CD4-positive, alpha-beta T cell (primary cell): ENCODE measurements around the gene CHD9. TPM values are rescaled to one million over a fixed set of nuclear protein-coding genes. Genes with fewer than 3 reads are reported as not detected.

Experiments used
- ATAC-seq: fragments of 200-7000 bp; cut with Tn5 transposase; one replicate; pipeline ENCODE4 v1.10.0; 2022; ENCODE audit warnings: mild to moderate bottlenecking; ENCODE audit not compliant: poor library complexity
- CTCF ChIA-PET: fragments of 350-600 bp; sonication (Branson Sonifier 250); formaldehyde crosslinking; loops from one replicate; lab custom pipeline; 2021; ENCODE audit warnings: antibody characterized with exemption, inconsistent platforms; lab: Charles Lee
- POLR2A ChIA-PET: fragments of 350-600 bp; sonication (Branson Sonifier 250); formaldehyde crosslinking; loops from one replicate; lab custom pipeline; 2021; ENCODE audit warnings: antibody characterized with exemption, inconsistent platforms; lab: Charles Lee
- DNase-seq, 14 experiments: peaks; one replicate each; pipeline ENCODE4 v3.0.0-alpha.2; 2013 to 2020; ENCODE audit warnings: mixed read lengths in 2 of 14
- H3K27ac ChIP-seq, 2 donors: one replicate each; pipeline versions ENCODE4 v1.5.1 to v1.7.0; 2013; ENCODE audit warnings: low read length in 2 of 2, low read depth in 1 of 2, mild to moderate bottlenecking in 1 of 2
- H3K27me3 ChIP-seq, 2 experiments: 1 replicate in 1 of 2; 2 replicates in 1 of 2; pipeline versions ENCODE4 v1.6.1 to v1.7.0; 2013; ENCODE audit warnings: low read length in 2 of 2, control low read depth in 1 of 2, mild to moderate bottlenecking in 1 of 2, moderate library complexity in 1 of 2; ENCODE audit not compliant: insufficient read depth in 2 of 2, control insufficient read depth in 1 of 2
- H3K36me3 ChIP-seq: one replicate; pipeline ENCODE4 v1.6.1; 2013; ENCODE audit warnings: low read length, control low read depth; ENCODE audit not compliant: insufficient read depth
- H3K4me1 ChIP-seq: one replicate; pipeline ENCODE4 v1.6.1; 2013; ENCODE audit warnings: low read length, control low read depth; ENCODE audit not compliant: insufficient read depth
- H3K4me3 ChIP-seq: one replicate; pipeline ENCODE4 v1.5.1; 2013; ENCODE audit warnings: mild to moderate bottlenecking, low read length, moderate library complexity
- H3K9me3 ChIP-seq, 2 experiments: 1 replicate in 1 of 2; 2 replicates in 1 of 2; pipeline versions ENCODE4 v1.6.1 to v1.7.0; 2013; ENCODE audit warnings: low read length in 2 of 2, mild to moderate bottlenecking in 2 of 2, control low read depth in 1 of 2, moderate library complexity in 1 of 2; ENCODE audit not compliant: control insufficient read depth in 1 of 2, insufficient read depth in 1 of 2
- H3K27ac Mint-ChIP-seq: one replicate; pipeline ENCODE4 v1.8.0; 2020; ENCODE audit warnings: mixed read lengths
- H3K27me3 Mint-ChIP-seq: one replicate; pipeline ENCODE4 v1.8.0; 2021; ENCODE audit warnings: mixed read lengths
- H3K36me3 Mint-ChIP-seq: one replicate; pipeline ENCODE4 v1.8.0; 2021; ENCODE audit warnings: low read depth, mixed read lengths
- H3K4me1 Mint-ChIP-seq: one replicate; pipeline ENCODE4 v1.8.0; 2021; ENCODE audit warnings: low read depth, mixed read lengths
- H3K4me3 Mint-ChIP-seq: one replicate; pipeline ENCODE4 v1.8.0; 2020; ENCODE audit warnings: mild to moderate bottlenecking, mixed read lengths
- H3K9me3 Mint-ChIP-seq: one replicate; pipeline ENCODE4 v1.8.0; 2020; ENCODE audit warnings: mixed read lengths
- CTCF ChIP-seq: fragments of 200-600 bp; IDR thresholded peaks from one replicate; pipeline ENCODE4 v1.8.0; 2022; ENCODE audit warnings: antibody characterized with exemption, mild to moderate bottlenecking
- intact Hi-C, 2 experiments: fragments of 100-400 bp; cut with DNase I in 1 of 2; cut with micrococcal nuclease in 1 of 2; formaldehyde crosslinking; loops; one replicate each; pipeline versions ENCODE4 v1.15.1 to v1.9.0; 2023 to 2025; cut with DNase I, micrococcal nuclease
- total RNA-seq, 174 experiments: library from RNA in 2 of 174; stranded (reverse) in 2 of 174; gene quantifications; one replicate each; pipeline ENCODE4 v1.2.3 and lab custom pipeline; 2021 to 2026

Gene CHD9
- total RNA-seq, 2 experiments from 2014 or later = 28.2 to 28.8 TPM

DNA sequence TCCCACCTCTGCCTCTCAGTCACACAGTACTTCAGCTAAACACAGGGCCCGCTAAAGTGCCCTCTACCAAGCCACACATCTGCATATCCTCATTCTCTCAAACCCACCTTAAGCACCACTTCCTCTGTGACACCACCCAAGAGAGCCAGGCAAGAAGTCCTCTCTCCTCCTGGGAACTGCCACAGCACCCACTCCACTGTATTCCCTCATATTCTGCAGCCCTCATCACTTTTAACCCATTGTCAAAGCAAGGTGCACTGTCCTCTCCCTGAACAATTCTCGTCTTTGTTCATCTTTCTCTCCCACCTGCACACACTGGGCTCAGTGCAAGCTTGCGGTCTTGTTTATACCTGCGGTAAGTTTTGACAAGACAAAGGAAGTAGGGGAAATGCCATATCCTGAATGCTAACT lies 13.6 kb downstream of the CHD9 start:
- Histone ChIP-seq H3K9me3 (no peaks in the 10 kb centered on the region), H3K36me3 (no peaks in the 10 kb centered on the region), H3K4me1 (peaks cover 26% of the 10 kb centered on the region), H3K4me3 (no peak overlapping the region), H3K27me3 (no peaks in the 10 kb centered on the region), H3K27ac (no peak overlapping the region)
- H3K27me3 Mint-ChIP-seq = no peaks in the 10 kb centered on the region
- no peaks in the 10 kb centered on the region for H3K36me3 Mint-ChIP-seq
- peak overlapping the region; percentile 1 for H3K27ac Mint-ChIP-seq
- H3K4me1 Mint-ChIP-seq = peaks cover 26% of the 10 kb centered on the region
- no peak for TF ChIP-seq CTCF
- no peaks in the 10 kb centered on the region for H3K9me3 Mint-ChIP-seq
- ChIA-PET POLR2A (no interaction called here), CTCF (no interaction called here)
- peak; percentile 44 for ATAC-seq
- peak overlapping the region; percentile 6 for H3K4me3 Mint-ChIP-seq
- DNase-seq = peak in 2 of 14 experiments; percentile 10 to 66
- intact Hi-C loops = no loop called here

GRCh38 chr16:53069772-53070171 lies 15.0 kb downstream of the CHD9 start:
- no peak overlapping the region for H3K27ac Mint-ChIP-seq
- H3K4me3 Mint-ChIP-seq = no peak overlapping the region
- no peaks in the 10 kb centered on the region for H3K9me3 Mint-ChIP-seq
- DNase-seq (no peak), ATAC-seq (no peak)
- H3K4me1 Mint-ChIP-seq = peaks cover 26% of the 10 kb centered on the region
- H3K36me3 Mint-ChIP-seq = no peaks in the 10 kb centered on the region
- Histone ChIP-seq H3K27ac (no peak overlapping the region), H3K36me3 (no peaks in the 10 kb centered on the region), H3K4me3 (no peak overlapping the region), H3K27me3 (no peaks in the 10 kb centered on the region), H3K4me1 (peaks cover 25% of the 10 kb centered on the region), H3K9me3 (peaks cover 0 to 6% of the 10 kb centered on the region in 2 experiments)
- CTCF ChIA-PET = no interaction called here
- intact Hi-C loops = no loop called here
- no peaks in the 10 kb centered on the region for H3K27me3 Mint-ChIP-seq
- POLR2A ChIA-PET = interaction anchor here (1.2 kb wide), 1 partner anchor 15 kb away, joined by 3 read pairs; the partner anchor contains the start of gene CHD9
- TF ChIP-seq CTCF = no peak

- no peak overlapping the region for H3K27ac ChIP-seq
- POLR2A ChIA-PET = no interaction called here
- peaks cover 4% of the 10 kb centered on the region for H3K36me3 Mint-ChIP-seq
These were observed 17.0 kb downstream of the CHD9 start for GRCh38 chr16:53071748-53072301.

More at GRCh38 chr16:53071748-53072301, 17.0 kb downstream of the CHD9 start:
- peaks cover 0 to 6% of the 10 kb centered on the region in 2 experiments for H3K9me3 ChIP-seq
- H3K4me3 ChIP-seq = no peak overlapping the region
- intact Hi-C loops = no loop called here
- ATAC-seq (no peak), DNase-seq (no peak)
- no peaks in the 10 kb centered on the region for H3K36me3 ChIP-seq
- Mint-ChIP-seq H3K27me3 (no peaks in the 10 kb centered on the region), H3K9me3 (no peaks in the 10 kb centered on the region), H3K4me3 (no peak overlapping the region), H3K4me1 (peaks cover 26% of the 10 kb centered on the region), H3K27ac (no peak overlapping the region)
- TF ChIP-seq CTCF = no peak
- CTCF ChIA-PET = no interaction called here
- H3K27me3 ChIP-seq = no peaks in the 10 kb centered on the region
- peaks cover 16% of the 10 kb centered on the region for H3K4me1 ChIP-seq
